ENCODE data around the gene FOXO1.
A peak's percentile ranks its signal among the peaks of the same experiment; 100 is the strongest.

FOXO1 gene

DNA sequence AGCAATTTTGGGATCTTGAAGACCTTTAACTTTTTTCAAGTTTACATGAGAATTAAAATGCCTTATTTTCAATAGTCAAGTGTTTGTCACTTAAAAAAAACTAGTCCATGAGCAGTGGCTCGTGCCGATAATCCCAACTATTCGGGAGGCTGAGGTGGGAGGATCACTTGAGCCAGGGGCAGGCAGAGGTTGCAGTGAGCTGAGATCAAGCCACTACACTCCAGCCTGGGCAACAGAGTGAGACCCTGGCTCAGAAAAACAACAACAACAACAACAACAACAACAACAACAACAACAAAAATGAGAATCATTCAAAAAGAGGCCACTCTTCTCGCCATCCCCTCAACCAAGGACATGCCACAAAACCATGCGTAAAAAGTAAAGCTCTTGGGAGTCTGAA is 5.7 kb downstream of the FOXO1 start:
- no peak for DNase-seq (ENCODE audit: low read depth)
- TF ChIP-seq, protein P1, sequence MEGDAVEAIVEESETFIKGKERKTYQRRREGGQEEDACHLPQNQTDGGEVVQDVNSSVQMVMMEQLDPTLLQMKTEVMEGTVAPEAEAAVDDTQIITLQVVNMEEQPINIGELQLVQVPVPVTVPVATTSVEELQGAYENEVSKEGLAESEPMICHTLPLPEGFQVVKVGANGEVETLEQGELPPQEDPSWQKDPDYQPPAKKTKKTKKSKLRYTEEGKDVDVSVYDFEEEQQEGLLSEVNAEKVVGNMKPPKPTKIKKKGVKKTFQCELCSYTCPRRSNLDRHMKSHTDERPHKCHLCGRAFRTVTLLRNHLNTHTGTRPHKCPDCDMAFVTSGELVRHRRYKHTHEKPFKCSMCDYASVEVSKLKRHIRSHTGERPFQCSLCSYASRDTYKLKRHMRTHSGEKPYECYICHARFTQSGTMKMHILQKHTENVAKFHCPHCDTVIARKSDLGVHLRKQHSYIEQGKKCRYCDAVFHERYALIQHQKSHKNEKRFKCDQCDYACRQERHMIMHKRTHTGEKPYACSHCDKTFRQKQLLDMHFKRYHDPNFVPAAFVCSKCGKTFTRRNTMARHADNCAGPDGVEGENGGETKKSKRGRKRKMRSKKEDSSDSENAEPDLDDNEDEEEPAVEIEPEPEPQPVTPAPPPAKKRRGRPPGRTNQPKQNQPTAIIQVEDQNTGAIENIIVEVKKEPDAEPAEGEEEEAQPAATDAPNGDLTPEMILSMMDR (IDR thresholded peaks at IDR 0.05; ENCODE audit: insufficient read depth, low read depth, low read length, missing control alignments): no peak
- no peak overlapping the region for H3K4me3 ChIP-seq (ENCODE audit: low read depth, low read length)

DNA sequence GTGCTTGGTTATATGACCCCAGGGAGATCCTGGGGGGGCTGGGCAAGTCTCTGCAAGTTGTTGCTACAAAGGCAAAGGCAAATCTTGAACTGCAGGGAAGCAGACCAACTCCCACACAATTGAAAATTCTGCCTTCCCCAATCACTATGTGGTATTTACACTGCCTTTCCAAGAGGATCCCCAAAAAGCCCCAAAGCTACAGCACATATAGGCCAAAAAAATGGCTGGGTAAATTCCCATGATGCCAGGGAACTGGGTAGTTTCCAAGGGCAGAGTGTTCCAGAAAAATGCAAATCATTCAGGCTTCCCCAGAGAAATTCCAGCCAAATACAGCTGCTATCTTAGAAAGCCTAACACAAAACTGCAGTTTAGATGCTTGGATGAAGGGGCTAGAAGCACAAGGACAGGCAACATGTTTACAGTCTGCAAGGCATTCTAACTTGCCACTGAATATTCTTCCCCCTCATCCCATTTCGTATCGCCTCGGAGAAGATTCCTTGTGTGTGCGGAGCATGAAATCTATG is 6.2 kb downstream of the FOXO1 start:
- DNase-seq (ENCODE audit: low read depth): no peak
- no peak overlapping the region for H3K4me3 ChIP-seq (ENCODE audit: low read depth, low read length)
- TF ChIP-seq, protein P1 (IDR thresholded peaks at IDR 0.05; ENCODE audit: insufficient read depth, low read depth, low read length, missing control alignments): no peak

DNA sequence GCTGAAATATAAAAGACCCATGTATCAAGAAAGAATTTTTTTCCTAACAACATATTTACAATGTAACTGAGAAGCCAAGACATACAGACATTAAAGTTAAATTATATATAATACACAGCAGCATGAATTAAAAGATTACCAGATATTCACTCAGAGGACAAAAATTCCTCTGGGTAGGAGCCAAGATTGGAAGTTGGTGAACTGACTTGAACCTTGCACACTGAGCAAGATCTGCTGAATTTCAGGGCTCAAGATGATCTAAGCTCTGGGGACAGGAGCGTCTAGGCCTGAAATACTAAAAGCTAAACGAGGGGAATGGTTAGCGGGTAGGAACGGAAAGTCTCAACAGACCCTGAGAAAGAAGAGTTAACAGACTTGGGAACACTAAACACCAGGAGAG is 8.5 kb downstream of the FOXO1 start:
- H3K4me3 ChIP-seq (ENCODE audit: low read depth, low read length): no peak overlapping the region
- no peak for DNase-seq (ENCODE audit: low read depth)
- TF ChIP-seq, protein P1 (IDR thresholded peaks at IDR 0.05; ENCODE audit: insufficient read depth, low read depth, low read length, missing control alignments): no peak

DNA sequence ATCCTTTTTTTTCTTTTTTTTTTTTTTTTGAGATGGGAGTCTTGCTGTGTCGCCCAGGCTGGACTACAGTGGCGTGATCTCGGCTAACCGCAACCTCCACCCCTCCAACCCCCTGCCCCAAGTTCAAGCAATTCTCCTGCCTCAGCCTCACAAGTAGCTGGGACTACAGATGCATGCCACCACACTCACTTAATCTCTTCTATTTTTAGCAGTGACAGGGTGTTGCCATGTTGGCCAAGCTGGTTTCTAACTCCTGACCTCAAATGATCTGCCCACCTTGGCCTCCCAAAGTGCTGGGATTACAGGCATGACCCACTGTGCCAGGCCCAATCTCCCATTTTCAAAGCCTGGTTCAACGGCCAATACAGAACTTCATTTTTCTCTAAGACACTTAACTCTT is 9.1 kb downstream of the FOXO1 start:
- no peak for DNase-seq (ENCODE audit: low read depth)
- TF ChIP-seq, protein P1 (IDR thresholded peaks at IDR 0.05; ENCODE audit: insufficient read depth, low read depth, low read length, missing control alignments): no peak
- H3K4me3 ChIP-seq (ENCODE audit: low read depth, low read length): no peak overlapping the region

DNA sequence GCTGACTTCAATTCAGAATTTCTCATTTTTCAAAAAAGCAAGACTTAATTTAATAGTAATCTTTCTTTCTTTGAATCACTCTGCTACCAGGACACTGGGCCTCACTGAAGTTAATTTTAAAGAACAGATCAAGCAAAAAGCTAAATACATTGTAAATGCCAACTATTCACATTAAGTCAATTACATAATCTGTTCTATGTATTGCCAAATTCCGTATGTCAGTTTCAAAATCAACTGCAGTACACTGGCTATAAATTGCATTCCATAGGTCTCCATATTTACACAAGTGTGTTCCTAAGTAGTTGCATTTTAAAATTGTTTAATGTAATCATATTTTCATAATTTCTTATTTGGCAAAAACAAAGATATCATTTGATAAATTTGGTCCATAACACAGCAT is 10.1 kb downstream of the FOXO1 start:
- TF ChIP-seq, protein P1 (IDR thresholded peaks at IDR 0.05; ENCODE audit: insufficient read depth, low read depth, low read length, missing control alignments): no peak
- no peak for DNase-seq (ENCODE audit: low read depth)
- H3K4me3 ChIP-seq (ENCODE audit: low read depth, low read length): no peak overlapping the region

DNA sequence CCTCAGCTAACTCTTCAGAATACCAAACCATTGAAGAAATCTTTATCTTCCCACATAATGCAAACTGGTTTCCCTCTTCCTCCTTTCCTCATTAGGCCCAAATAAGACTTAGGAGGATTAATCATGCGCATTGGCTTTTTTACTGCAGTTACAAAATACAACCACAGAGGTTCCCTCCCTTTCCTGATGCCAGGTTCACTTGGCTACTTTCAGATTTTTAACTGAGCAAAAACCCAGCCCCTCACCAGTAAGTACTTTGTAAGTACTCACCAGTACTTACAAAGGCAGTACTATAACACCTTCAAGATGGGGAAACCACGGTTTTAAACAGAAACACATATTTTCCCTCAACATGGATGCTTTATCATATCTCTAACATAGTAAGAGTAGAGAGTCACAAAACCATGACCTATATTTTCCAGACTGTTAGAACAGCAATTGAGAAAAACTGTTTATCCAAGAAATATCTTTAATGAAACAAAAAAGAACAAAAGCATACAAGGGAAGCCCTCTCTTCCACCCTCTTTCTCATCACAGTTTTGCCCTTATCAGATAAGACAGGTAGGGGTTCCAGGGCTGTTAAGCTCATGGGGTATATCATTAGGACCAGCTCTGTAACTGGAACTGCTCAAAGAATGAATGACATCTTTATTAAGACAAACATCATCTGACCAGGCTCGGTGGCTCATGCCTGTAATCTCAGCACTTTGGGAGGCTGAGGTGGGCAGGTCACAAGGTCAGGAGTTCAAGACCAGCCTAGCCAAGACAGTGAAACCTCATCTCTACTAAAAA is 12.7 kb downstream of the FOXO1 start:
- TF ChIP-seq, protein P1 (IDR thresholded peaks at IDR 0.05; ENCODE audit: insufficient read depth, low read depth, low read length, missing control alignments): no peak
- H3K4me3 ChIP-seq (ENCODE audit: low read depth, low read length): peak overlapping the region; percentile 33
- DNase-seq (ENCODE audit: low read depth): peak; percentile 60

DNA sequence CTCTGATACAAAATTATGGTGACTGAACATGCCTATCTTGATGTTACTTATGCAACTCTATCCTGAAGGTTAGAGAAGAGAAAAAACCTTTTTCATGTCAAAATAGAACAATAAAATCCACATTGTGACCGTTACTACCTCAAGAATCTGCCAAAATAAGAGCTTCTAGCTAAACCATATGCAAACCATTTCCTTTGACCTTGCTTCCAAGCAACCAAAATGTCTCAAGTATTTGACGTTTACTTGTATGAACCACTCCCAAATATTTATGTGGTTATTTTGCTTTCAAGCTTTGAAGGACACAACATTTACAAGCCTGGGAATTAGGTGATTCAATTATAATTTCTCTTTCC is 13.9 kb downstream of the FOXO1 start:
- peak; percentile 82 for DNase-seq (ENCODE audit: low read depth)
- peak overlapping the region; percentile 33 for H3K4me3 ChIP-seq (ENCODE audit: low read depth, low read length)
- TF ChIP-seq, protein P1 (IDR thresholded peaks at IDR 0.05; ENCODE audit: insufficient read depth, low read depth, low read length, missing control alignments): no peak
